RKO (cell line): ENCODE measurements around the gene DKK1.
A peak's percentile ranks its signal among the peaks of the same experiment; 100 is the strongest.

Experiments used
- DNase-seq: peaks from one replicate; pipeline ENCODE4 v3.0.0-alpha.2; 2016; ENCODE audit warnings: low spot score

Gene DKK1, protein sequence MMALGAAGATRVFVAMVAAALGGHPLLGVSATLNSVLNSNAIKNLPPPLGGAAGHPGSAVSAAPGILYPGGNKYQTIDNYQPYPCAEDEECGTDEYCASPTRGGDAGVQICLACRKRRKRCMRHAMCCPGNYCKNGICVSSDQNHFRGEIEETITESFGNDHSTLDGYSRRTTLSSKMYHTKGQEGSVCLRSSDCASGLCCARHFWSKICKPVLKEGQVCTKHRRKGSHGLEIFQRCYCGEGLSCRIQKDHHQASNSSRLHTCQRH

DNA sequence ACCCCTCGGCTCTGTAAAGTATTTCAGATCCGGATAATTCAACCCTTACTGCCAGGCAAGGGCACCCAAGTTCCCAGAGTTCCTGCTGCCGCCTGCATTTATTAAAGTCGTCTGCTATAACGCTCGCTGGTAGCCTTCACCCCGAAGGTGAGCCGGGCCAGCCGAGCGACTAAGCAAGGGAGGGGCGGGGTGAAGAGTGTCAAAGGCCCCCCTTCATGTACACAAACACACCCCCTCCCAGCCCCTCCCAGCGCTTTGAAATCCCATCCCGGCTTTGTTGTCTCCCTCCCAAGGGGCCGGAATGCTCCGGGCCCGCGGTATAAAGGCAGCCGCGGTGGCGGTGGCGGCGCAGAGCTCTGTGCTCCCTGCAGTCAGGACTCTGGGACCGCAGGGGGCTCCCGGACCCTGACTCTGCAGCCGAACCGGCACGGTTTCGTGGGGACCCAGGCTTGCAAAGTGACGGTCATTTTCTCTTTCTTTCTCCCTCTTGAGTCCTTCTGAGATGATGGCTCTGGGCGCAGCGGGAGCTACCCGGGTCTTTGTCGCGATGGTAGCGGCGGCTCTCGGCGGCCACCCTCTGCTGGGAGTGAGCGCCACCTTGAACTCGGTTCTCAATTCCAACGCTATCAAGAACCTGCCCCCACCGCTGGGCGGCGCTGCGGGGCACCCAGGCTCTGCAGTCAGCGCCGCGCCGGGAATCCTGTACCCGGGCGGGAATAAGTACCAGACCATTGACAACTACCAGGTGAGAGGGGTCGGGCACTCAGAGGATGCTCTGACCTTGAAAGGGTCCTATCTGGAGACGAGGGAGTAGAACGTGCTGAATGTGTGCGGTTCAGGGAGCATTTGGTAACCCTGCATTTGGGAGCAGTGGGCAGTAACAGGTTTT lies at the start of gene DKK1:
Gene DKK1 (plus strand): TSS at position 349 of the 889 bp plus-strand sequence. CDS start 154 bp downstream, at position 503.
- no peak for DNase-seq

DNA sequence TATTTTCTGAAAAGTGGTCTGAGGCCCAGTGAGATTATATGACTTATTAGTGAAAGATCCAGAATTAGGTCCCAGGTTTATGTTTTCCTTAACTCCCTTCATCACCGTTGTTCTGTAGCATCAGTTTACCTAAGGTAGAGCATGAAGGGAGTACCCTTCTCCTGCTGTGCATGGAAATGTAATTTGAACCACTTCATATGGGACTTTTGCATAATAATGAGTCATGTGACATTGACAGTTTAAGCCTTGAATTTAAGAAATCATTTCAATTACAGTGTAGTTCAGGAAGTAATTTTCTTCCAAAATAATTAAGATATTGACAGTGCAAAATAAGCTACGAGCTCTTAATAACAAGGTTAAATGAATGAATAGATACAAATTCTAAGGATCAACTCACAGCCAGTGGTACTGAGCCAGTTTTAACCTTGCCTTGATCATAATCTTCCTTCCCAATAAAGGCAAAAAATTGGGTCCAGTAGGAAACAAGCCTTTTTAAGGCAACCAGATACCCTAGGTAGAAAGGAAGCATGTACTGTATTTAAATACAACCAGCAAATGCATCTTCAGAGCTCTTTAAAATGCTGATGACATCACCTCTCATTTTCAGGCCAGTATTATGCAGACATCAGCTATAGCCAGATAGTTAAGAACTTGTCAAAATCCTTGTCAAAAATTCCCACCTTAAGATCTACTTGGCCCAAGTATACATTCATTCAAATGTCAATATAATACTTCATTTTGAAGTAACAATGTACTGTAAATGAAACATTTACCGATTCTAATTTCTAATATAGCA lies 48.8 kb upstream of the DKK1 start:
- DNase-seq = no peak

DNA sequence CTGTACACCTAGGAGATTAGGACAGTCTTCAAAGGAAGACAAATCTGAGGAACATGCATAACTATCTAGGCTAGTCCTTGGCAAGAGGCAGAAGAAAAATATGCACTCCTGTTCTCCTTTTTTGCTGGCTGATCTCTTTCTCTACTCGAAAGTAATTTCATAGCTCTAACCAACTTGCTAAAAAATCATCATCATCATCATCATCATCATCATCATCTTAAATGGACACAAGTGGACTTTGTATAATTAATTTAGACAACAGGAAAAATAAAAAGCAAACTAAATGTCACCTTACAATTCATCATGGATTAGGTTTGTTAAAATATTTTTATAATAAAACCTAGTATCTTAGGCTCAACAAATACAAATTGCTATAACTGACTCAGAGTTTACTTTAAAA lies 47.2 kb upstream of the DKK1 start:
- no peak for DNase-seq

DNA sequence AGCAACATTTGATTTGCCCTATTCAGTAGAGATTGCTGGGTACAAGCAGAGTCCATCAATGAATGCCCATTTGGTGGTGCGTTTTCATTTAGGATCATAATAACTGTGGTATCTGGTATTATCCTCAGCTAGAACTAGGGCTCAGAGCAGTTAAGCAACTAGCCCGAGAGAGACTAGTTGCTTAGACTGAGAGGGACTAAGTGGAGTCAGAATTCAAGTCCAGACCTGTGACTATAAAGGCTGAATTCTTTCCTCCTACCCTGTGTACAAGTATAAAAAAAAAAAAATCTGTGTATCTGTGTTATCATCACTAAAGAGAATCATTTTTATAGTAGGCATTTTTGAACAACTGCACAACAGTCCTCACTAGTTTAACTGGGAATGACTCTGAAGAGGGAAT lies 45.3 kb upstream of the DKK1 start:
- no peak for DNase-seq

DNA sequence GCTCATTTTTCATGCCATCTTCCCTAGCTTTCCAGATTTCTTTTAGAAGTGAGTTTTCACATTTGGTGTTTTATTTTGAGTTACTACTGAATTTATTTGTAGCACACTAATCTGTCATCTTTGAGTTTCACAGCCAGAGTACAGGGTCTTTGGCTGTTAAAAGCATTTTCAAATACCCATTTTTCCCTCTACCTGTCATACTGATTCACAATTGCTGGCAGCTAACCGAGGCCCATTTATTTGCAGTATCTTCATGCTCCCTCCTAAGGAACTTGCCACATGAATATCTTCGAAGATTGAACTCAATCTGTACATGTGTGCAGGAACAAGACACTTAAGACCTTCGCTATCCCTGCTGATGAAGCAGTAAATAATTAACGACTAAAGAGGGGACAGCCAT lies 44.8 kb upstream of the DKK1 start:
- no peak for DNase-seq

DNA sequence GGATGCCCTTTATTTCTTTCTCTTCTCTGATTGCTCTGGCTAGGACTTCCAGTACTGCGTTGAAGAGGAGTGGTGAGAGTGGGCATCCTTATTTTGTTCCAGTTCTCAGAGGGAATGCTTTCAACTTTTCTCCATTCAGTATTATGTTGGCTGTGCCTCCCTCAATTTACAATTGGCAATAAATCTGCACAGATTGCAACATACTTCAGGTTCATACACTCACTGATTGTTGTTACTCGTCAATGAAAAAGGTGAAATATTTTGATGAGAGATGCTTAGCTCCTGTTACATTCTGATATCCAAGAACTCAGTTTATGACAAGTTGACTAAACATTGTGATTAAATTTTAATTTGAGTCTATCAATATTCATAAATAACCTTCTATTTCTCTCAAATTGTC lies 37.9 kb upstream of the DKK1 start:
- no peak for DNase-seq

DNA sequence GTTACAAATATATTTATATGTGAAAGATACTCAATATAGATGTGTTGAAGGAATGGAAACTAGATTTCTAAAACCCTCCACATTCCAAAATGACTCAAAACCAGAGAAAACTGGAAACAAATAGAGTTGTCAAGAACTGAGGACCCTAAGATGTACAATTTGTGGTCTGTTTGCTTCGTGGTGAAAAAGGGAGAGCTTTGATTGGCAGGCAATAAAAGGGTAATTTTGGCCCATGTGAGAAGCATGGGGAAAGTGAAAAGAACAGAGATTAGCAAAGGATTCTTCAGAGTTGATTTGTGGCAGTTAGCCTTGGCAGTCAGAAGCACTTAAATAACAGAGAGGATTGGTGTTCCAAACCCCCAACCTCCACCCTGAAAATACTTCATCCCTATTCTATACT lies 37.1 kb upstream of the DKK1 start:
- DNase-seq = no peak

DNA sequence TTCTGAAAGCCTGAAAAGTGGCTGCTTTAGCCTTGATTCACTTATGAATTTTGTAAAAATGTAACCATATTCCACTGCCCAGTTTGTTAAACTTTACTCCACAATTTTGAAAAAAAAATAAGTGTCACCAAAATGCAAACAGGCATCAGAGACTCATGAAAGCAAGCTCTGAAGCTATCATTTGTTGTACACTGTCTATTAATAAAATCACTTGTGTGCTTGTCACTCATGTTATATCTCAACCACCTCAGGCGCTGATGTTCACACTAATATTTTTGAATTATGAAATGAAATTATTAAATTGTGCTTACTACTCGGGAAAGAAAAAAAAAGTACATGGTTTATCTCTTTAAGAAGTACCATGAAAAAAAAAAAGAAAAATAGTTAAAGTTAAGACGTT lies 34.5 kb upstream of the DKK1 start:
- no peak for DNase-seq

DNA sequence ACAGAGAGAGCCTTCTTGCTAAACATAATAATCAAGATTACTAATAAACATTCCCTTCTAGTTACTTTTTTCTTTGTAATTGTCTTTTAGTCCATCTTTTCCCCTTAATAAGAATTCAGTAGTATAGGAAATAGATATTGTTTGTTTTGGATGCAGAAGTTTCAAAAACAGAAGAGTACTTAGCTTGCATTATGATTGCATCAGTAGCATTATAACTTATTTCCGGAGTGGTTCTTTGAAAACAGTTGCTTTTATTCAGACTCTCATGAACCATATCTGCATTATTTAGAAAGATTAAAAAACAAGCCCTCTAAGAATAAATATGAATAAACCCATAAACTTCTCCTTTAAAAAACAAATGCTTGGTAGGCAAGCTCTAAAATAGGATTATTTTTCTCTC lies 34.0 kb upstream of the DKK1 start:
- no peak for DNase-seq

DNA sequence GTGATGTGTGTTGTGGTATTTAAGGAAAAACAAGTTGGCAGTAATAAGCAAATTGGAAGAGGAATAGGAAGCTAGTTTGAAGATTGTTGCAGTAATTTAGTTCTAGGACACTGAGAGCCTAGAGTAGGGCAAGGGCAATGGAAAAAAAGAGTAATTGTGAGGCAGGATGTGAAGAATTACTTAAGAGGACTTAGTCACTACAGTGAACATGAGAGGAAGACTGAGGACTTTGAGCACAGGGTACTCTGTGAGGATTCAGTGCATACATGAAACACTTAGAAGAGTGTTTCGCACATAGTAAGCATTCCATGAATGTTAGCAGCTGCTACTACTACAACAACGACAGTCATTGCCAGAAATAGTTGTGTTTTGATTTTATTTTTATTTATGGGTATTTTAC lies 30.9 kb upstream of the DKK1 start:
- peak; percentile 11 for DNase-seq

DNA sequence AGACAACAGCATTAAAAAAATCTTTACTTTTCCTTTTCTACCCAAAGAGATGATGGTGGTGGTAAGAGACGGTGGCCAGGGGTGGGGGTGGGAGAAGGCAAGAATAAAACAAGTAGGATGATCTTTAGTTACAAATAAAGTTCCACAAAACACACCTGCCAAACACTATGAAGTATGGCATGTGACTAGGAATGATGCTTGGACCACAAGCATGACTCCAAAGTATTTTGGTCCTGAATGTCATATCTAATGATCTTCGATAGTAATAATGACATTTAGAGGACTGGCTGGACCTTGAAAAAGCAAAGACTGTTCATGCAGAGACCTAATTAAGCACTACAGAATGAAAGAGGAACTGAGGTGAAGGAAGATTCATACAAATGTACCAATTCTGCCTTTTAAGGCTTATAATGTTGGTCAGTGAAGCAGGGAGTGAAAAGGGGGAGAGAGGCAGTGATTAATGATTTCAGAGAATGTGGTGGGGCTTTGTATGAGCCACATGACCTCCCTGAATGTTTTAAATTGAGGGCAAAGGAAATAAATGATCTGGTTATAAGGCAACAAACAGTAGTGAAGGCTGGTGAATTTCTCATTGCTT lies 29.6 kb upstream of the DKK1 start:
- no peak for DNase-seq

DNA sequence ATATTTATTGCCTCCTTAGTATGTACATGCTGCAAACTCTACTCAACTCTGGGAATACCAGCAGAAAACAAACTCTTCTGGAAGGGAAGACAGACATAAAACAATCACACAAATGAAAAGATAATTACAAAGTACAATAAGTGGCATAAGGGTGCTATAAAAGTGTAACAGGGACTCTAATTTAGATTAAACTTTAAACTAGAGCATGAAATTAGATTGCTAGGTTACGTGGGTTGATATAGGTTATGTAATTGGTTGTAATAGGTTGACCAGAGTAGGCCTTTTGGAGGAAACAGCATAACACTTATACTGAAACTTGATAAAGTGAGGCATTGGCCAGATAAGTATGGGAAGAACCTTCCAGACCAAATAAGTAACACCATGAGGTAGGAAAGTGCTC lies 26.2 kb upstream of the DKK1 start:
- no peak for DNase-seq

DNA sequence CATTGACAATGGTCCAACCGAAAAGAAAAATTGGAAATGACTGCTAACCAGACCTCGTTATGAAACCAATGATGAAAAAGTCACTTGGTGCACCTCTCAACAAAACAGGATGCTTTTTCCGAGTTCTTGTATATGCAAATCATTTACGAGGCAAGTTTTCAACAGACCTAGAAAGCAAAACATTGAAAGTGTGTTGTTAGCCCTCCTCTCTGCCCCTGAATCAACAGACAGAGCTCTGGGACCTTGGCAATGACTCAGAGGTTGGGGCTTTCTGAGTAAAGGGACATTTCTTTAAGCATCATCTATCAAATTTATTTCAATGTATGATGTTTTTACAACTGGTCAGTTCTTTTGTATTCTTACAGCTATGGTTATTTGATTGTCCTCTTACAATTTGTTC lies 16.3 kb upstream of the DKK1 start:
- DNase-seq = no peak

DNA sequence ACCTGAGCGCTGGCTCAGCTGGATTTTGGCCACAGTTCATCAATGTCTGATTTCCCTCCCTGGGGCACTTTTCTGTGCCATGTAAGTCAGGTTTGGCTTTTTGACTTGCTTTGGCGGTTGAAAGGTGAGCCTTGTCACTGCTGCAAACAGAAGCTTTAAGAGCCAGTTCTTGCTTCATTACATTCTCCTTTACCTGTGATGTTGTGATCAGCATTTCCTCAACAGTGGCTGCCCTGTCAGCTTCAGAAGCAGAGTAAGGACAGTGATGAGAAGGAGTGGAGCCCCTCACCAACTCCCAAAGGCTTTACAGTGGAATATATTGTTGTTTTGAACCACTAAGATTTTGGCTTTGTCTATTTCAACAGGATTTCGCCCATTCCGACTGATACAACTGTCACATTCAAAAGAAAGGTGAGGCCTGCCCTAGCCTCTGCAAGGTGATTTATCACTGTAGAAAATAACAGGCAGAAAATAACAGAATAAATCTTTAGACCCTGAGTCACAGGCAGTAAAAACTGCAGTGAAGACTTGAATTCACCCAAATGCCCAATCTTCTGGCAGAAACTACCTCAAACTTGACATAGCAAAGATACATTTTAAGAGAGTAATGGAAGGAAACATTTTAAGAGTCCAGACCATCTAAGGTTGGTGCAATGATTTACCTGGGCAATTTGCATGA lies 13.3 kb upstream of the DKK1 start:
- DNase-seq = no peak

DNA sequence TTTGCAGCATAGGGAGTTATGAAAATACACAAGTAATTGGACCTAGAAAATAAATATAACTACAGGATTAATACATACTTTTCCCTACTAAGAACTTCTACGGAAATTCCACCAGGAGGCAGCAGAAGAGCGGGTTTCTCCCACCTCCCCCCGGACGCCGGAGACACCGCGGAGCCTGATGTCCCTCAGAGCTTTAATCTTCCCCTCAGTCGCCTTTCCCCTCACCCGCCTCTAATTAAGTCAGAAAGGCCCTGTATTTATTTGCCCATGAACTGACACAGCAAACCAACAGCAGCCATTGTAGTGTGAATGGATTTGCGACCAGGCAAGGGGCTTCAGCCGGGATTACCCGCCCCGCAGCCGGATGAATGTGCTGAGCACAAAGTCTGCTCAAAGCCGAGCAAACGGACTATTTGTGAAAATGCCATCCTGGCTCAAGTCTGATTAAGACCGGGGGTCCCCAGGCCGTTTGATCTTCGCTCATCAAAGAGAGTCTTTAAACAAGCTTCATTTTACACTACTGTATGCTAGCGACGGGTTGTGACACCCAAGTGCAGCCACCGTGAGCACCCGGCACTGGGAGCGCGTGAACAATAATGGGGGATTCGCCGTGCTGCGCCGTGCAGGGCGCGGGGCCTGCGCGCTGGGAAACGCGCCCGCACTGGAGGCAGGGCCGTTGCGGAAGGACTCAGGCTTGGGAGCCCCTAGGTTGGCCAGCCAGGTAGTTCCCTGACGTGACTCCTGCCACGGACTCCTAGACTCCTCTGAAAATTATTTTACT lies 5.6 kb upstream of the DKK1 start:
- peak; percentile 38 for DNase-seq

DNA sequence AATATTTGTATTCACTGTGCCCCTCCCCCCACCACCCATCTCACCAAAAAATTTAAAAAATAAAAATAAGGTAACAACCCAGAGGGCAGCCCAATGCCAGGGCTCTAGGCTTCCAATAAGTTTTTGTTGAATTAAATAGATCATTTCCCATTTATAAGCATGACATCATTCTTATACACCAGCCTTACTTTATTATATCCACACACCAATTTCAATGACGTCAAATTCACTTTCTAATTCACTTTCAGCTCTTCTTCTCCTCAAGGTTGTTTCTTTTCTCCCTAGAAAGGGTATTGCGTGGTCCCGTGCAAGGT lies 1.2 kb upstream of the DKK1 start:
- no peak for DNase-seq

DNA sequence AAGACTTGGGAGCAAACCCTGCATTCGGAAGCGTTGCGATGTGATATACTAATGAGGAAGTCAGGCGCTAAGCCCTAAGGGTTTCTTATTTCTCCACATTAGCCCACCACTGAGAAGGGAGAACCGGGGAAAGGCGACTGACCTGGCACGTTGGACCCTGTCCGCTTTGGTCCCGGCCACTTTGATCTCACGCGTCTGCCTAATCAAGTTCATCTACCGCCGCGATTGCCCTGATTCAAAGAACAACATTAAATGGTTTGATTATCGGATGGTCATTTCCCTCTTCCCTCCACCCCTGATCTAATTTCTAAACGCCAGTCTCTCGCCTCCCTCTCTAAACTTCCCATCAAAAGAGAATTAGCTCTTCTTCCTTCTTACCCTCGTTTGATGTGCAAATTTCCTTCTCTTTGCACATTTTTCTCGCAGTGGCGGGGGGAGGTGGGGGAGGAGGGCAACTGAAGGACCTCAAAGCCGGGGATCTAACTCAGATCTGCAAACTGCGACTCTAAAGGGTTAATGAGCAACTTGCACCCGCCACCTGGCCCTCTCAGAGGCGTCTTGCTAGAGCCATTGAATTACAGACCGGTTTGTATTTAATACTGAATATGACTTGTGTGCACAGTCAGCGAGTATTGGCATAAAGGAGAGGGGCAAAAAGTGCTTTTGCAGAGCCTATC lies 687 bp upstream of the DKK1 start:
- DNase-seq = no peak

DNA sequence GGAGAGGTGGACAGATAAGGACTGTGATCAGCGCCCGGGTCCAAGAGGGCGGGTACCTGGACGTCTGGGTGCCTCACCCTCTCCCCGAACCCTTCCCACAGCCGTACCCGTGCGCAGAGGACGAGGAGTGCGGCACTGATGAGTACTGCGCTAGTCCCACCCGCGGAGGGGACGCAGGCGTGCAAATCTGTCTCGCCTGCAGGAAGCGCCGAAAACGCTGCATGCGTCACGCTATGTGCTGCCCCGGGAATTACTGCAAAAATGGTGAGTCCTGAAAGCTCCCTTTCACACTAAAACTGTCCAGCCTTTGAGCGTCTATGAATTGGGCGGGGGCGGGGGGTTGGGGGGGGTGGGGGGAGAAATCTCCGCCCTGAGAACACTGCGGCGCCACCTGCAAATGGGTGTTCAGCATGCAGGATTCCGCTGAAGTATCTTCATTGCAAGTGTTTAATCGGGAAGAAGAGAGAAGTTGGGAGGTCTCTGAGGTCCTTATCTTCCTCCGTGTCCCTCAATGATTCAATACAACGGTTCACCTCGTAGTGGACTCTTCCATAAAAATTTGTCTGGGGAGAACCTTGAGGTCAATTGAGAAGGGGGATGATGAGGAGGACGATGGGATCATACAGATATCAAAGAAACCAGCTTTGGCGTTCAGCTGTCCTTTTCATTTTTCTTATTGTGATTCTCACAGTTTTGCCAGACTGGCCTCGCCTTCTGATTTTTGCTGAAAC lies 906 bp downstream of the DKK1 start:
- DNase-seq = no peak

DNA sequence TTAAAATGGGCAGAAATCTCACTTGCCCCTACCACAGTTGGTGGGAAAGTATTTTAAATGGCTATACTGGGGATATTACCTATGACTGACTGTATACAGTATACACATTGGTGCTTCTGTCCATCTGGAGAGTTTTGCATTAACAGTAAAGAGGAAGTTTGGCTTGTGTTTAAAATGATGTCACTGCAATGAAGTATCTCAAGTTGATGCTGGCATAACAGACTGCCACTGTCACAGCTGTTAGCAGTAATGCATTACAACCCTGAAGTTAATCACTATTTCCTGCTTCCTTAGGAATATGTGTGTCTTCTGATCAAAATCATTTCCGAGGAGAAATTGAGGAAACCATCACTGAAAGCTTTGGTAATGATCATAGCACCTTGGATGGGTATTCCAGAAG lies 1.9 kb downstream of the DKK1 start:
- DNase-seq = no peak

DNA sequence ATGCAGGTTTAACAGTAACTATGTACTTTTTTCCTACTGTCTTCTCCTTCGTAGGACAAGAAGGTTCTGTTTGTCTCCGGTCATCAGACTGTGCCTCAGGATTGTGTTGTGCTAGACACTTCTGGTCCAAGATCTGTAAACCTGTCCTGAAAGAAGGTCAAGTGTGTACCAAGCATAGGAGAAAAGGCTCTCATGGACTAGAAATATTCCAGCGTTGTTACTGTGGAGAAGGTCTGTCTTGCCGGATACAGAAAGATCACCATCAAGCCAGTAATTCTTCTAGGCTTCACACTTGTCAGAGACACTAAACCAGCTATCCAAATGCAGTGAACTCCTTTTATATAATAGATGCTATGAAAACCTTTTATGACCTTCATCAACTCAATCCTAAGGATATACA lies 2.4 kb downstream of the DKK1 start:
- DNase-seq = no peak
